Measurements from ENCODE around the gene FOXP4.

- TF ChIP-seq CTCF (IDR thresholded peaks at IDR 0.05 in 2 of 3, conservative IDR thresholded peaks at IDR 0.05 in 1 of 3; ENCODE audit: borderline replicate concordance in 1 of 3, insufficient read depth in 1 of 3, low read depth in 2 of 3, low read length in 2 of 3) (no peak), EZH2 (IDR thresholded peaks at IDR 0.05) (no peak), JUND (IDR thresholded peaks at IDR 0.05) (no peak), SP1 (IDR thresholded peaks at IDR 0.05; ENCODE audit: low read depth) (no peak)
These were observed 26.2 kb upstream of the FOXP4 start for GRCh38 chr6:41519745-41520699.

Data from HCT116 (cell line).